Measurements from ENCODE around the gene TMEM92. TPM values are rescaled to one million over a fixed set of nuclear protein-coding genes. Genes with fewer than 3 reads are reported as not detected.

The TMEM92 gene
- total RNA-seq, 2 experiments from 2014 or later: not detected

DNA sequence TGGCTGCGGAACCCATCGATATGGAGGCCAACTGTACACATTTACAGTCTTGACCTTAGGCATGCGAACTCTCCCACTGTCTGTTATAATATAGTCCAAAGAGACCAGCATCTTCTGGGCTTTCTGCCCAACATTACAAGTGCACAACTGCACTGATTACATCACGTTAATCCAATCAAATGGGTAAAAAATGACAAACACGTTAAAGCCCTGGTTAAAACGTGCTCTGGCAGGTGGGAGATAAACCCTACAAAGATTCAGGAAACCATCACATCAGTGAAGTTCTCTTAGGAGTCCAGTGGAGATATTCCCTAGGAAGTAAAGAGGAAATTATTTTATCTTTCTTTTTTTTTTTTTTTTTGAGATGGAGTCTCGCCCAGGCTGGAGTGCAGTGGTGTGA lies 48.0 kb downstream of the TMEM92 start:
- no peaks in the 10 kb centered on the region for H3K27me3 Mint-ChIP-seq (ENCODE audit: low read depth)
- CTCF ChIA-PET: no interaction called here
- H3K4me3 Mint-ChIP-seq: no peak overlapping the region
- no peak for ATAC-seq
- no peaks in the 10 kb centered on the region for H3K36me3 Mint-ChIP-seq (ENCODE audit: low read depth)
- no peak for DNase-seq
- H3K9me3 Mint-ChIP-seq (ENCODE audit: insufficient read depth): no peaks in the 10 kb centered on the region
- H3K27ac Mint-ChIP-seq: no peak overlapping the region
- no peaks in the 10 kb centered on the region for H3K4me1 Mint-ChIP-seq (ENCODE audit: low read depth)
- POLR2A ChIA-PET: no interaction called here

DNA sequence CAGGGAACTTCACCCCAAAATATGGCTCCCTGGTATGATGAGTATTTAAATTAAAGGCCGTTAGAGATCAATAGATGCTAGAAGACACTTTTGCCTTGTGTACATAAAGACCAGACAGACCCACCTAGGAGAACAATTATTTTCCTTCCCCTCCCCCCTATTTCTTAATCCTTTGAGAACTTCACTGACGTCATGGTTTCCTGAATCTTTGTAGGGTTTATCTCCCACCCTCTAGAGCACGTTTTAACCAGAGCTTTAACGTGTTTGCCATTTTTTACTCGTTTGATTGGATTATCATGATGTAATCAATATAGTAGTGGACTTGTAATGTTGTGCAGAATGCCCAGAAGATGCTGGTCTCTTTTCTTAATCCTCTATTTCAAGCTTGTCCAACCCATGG lies 48.8 kb downstream of the TMEM92 start:
- Mint-ChIP-seq H3K4me1 (ENCODE audit: low read depth) (no peaks in the 10 kb centered on the region), H3K27me3 (ENCODE audit: low read depth) (no peaks in the 10 kb centered on the region), H3K9me3 (ENCODE audit: insufficient read depth) (no peaks in the 10 kb centered on the region), H3K4me3 (no peak overlapping the region), H3K27ac (no peak overlapping the region), H3K36me3 (ENCODE audit: low read depth) (no peaks in the 10 kb centered on the region)
- ChIA-PET POLR2A (no interaction called here), CTCF (interaction anchor here (0.6 kb wide), 1 partner anchor 10 kb away, joined by 3 read pairs; no protein-coding TSS in a partner anchor)
- no peak for DNase-seq
- ATAC-seq: no peak

DNA sequence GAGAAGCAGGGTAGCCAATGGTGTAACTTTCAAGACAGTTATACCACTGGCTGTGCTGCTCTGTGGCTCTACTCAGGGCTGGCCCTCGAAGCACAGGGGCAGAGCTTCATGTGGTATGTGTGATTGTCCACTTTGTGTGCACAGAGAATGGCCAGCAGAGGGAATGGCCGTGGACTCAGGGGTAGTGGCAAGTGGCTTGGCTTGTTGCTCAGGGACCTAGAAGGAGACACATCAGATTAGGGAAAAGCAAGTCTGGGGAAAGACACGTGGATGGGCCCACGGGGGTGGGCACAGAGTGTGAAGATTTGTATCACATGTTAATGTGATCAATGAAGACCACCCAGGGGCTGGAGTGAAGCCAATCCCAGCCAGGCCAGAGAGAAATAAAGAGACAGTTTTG lies 51.6 kb downstream of the TMEM92 start:
- ATAC-seq (no peak), DNase-seq (no peak)
- ChIA-PET CTCF (no interaction called here), POLR2A (no interaction called here)
- Mint-ChIP-seq H3K27ac (no peak overlapping the region), H3K4me1 (ENCODE audit: low read depth) (no peaks in the 10 kb centered on the region), H3K36me3 (ENCODE audit: low read depth) (no peaks in the 10 kb centered on the region), H3K27me3 (ENCODE audit: low read depth) (no peaks in the 10 kb centered on the region), H3K4me3 (no peak overlapping the region), H3K9me3 (ENCODE audit: insufficient read depth) (no peaks in the 10 kb centered on the region)

DNA sequence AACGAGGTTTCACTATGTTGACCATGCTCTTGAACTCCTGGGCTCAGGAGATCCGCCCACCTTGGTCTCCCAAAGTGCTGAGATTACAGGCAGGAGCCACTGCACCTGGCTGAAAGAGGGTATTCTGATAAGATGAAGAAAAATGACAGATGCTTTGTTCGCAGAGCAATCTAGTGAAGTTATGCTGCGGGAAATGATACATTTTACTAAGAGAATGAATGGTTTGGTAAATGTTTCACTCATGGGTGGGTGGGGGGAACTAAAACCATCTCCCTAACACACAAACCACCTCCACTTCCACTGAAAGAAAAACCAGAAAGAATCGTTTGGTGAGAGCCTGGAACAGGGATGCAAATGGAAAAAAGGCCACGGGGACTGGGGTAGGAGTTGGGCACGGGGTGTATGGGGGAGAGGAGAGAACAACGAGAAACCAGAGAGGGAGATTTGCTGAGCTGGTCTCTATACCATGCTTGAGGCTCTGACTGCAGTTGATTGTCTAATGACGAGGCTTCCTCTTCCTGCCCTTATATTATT lies 52.6 kb downstream of the TMEM92 start:
- ChIA-PET POLR2A (no interaction called here), CTCF (no interaction called here)
- DNase-seq (no peak), ATAC-seq (no peak)
- H3K4me3 Mint-ChIP-seq: no peak overlapping the region
- no peaks in the 10 kb centered on the region for H3K36me3 Mint-ChIP-seq (ENCODE audit: low read depth)
- H3K4me1 Mint-ChIP-seq (ENCODE audit: low read depth): no peaks in the 10 kb centered on the region
- H3K27me3 Mint-ChIP-seq (ENCODE audit: low read depth): no peaks in the 10 kb centered on the region
- no peaks in the 10 kb centered on the region for H3K9me3 Mint-ChIP-seq (ENCODE audit: insufficient read depth)
- no peak overlapping the region for H3K27ac Mint-ChIP-seq

DNA sequence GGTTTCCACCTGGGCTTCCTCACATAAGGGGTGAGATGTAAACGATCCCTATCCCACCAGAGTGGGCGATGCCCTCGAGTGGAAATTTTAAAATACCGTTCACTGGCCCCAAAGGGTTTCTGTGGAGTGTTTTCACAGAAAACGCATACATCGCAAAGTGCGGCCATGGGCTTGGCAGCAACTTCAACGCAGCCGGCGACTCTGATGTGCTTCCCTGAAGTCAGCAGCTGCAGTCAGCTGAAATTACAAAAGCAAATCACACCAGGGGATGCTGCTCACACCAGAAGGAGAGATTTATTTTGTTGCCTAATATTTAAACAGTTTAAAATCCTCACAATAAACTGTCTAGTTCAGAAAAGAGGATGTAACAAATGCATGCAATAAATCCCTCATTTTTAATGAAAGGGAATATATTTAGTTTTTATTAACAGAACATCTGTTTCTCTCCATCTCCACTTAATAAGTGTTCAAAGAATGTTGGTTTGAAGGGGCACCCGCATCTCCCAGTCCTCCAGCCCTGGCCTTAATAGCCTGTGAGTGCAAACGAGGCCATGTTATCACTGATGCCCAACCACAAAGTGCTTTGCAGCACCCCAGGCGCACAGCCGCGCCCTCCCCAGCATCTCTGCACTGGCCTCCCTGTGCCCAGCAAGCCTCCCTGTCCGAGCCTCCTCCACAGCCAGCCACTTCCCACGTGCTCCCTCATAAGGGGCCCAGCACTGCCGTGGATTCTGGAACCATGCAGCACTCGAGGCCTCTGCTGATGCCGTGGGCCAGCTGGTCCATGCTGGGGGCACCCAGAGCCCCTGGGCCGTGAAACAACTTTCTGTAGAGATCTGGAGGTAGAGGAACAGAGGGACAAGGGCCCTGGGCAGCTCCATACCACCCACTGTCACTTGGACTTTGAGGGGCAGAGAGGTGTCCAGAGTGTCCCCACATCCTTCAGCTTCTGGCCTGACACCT lies 54.4 kb downstream of the TMEM92 start:
- Mint-ChIP-seq H3K9me3 (ENCODE audit: insufficient read depth) (no peaks in the 10 kb centered on the region), H3K27ac (no peak overlapping the region), H3K4me3 (no peak overlapping the region), H3K27me3 (ENCODE audit: low read depth) (peaks cover 2% of the 10 kb centered on the region), H3K4me1 (ENCODE audit: low read depth) (peaks cover 7% of the 10 kb centered on the region), H3K36me3 (ENCODE audit: low read depth) (no peaks in the 10 kb centered on the region)
- DNase-seq: no peak
- ChIA-PET POLR2A (no interaction called here), CTCF (no interaction called here)
- no peak for ATAC-seq

DNA sequence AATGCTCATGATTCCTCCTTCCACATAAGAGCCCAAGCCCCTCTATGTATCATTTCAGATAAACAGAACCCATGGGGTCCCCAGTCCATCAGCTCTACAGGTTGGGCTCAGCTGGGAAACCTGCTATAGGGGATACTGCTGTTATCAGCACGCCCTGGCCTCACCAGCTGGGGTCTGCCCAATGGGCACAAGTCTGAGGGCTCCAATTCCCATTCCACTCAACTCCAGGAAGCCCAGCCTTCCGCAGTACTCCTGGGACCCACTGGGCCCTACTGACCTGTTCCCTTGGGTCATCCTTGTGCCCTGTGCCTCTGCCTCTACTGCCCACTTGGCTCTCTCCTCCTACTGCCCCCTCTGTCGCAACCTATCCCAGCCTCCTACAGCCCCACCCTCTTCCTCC lies 55.5 kb downstream of the TMEM92 start:
- Mint-ChIP-seq H3K4me1 (ENCODE audit: low read depth) (peaks cover 14% of the 10 kb centered on the region), H3K4me3 (no peak overlapping the region), H3K27me3 (ENCODE audit: low read depth) (peaks cover 2% of the 10 kb centered on the region), H3K27ac (no peak overlapping the region), H3K9me3 (ENCODE audit: insufficient read depth) (no peaks in the 10 kb centered on the region), H3K36me3 (ENCODE audit: low read depth) (no peaks in the 10 kb centered on the region)
- ChIA-PET POLR2A (no interaction called here), CTCF (interaction anchor here (1.2 kb wide), 1 partner anchor 36 kb away, joined by 3 read pairs; no protein-coding TSS in a partner anchor)
- no peak for DNase-seq
- no peak for ATAC-seq

DNA sequence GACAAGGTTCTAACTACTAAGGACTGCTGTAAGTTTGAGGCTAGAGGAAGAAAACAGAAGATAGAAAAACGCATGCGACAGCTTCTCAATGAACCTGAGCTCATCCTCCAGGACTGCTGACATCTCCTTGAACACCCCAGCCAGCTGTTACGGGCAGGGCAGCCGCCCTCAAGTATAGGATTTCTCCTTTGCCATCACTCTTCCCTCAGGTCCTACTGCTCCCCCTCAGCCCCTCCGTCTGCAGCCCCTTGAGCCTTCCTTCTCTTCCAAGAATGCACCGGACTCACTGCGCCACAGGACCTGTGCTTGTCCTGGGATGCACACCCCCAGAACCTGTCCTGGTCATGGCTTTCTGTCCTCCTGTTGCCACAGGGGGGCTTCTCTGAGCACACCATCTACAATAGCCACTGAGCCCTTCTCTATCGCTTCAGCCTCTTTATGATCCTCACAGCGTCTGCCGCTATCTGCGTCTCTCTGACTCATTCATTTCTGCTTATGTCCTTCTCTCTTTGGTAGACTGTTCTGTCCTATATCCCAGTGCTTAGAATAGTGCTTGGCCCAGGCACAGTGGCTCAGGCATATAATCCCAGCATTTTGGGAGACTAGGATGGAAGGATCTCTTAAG lies 56.0 kb downstream of the TMEM92 start:
- peaks cover 2% of the 10 kb centered on the region for H3K27me3 Mint-ChIP-seq (ENCODE audit: low read depth)
- DNase-seq: no peak
- peaks cover 14% of the 10 kb centered on the region for H3K4me1 Mint-ChIP-seq (ENCODE audit: low read depth)
- ChIA-PET POLR2A (no interaction called here), CTCF (interaction anchor here (0.7 to 1.2 kb wide), 2 partner anchors 36 to 205 kb away, joined by 3 read pairs; no protein-coding TSS in a partner anchor)
- no peaks in the 10 kb centered on the region for H3K36me3 Mint-ChIP-seq (ENCODE audit: low read depth)
- no peak for ATAC-seq
- H3K9me3 Mint-ChIP-seq (ENCODE audit: insufficient read depth): no peaks in the 10 kb centered on the region
- H3K4me3 Mint-ChIP-seq: no peak overlapping the region
- H3K27ac Mint-ChIP-seq: no peak overlapping the region

Other genes with a start within 250 kb of the TMEM92 start
- 1 to 10 TPM; 7.9 to 8.7 TPM for gene ITGA3, start 218.4 kb upstream of the TMEM92 start, total RNA-seq
- 10 to 100 TPM; 18.1 to 21.2 TPM for gene PDK2, start 179.1 kb upstream of the TMEM92 start, total RNA-seq
- under 1 TPM; 0.50 to 0.55 TPM for gene SAMD14, start 144.3 kb upstream of the TMEM92 start, total RNA-seq
- 100 to 1,000 TPM; 113 to 115 TPM for gene PPP1R9B, start 123.8 kb upstream of the TMEM92 start, total RNA-seq
- not detected for gene SGCA, start 108.5 kb upstream of the TMEM92 start, total RNA-seq
- under 1 TPM; 0.18 to 0.26 TPM for gene COL1A1, start 72.8 kb upstream of the TMEM92 start, total RNA-seq
- 10 to 100 TPM; 24.7 to 26.0 TPM for gene XYLT2, start 71.7 kb downstream of the TMEM92 start, total RNA-seq
- 10 to 100 TPM; 81.0 to 85.4 TPM for gene MRPL27, start 98.7 kb downstream of the TMEM92 start, total RNA-seq
- 10 to 100 TPM; 23.5 to 27.8 TPM for gene EME1, start 98.8 kb downstream of the TMEM92 start, total RNA-seq
- gene LRRC59, start 123.1 kb downstream of the TMEM92 start, total RNA-seq: 10 to 100 TPM; 77.7 to 77.9 TPM
- gene ACSF2, start 151.8 kb downstream of the TMEM92 start, total RNA-seq: 10 to 100 TPM; 33.1 to 33.4 TPM
- gene CHAD, start 194.4 kb downstream of the TMEM92 start, total RNA-seq: not detected
- gene RSAD1, start 204.4 kb downstream of the TMEM92 start, total RNA-seq: 10 to 100 TPM; 26.6 to 28.4 TPM
- 1 to 10 TPM; 7.7 to 9.3 TPM for gene MYCBPAP, start 234.0 kb downstream of the TMEM92 start, total RNA-seq

Data from activated CD8-positive, alpha-beta T cell treated with anti-CD3 and anti-CD28 coated beads, Interleukin-2, amount 10 ng/mL, durations not matched to agents 7 days and 5 days (primary cell).